T47D (cell line): ENCODE results near the gene RASA1.
"Not testable (repeated sequence)": the region's sequence is repeated elsewhere in the genome, so short reads cannot be mapped to it uniquely, and the experiment has no call there.

Source experiments
- DNase-seq, 2 experiments: peaks; one replicate each; pipeline versions ENCODE4 v3.0.0 to v3.0.0-alpha.2; 2011 to 2012; ENCODE audit warnings: low read depth in 1 of 2, low spot score in 1 of 2
- JUND ChIP-seq: IDR thresholded peaks from 2 replicates; pipeline ENCODE4 v1.6.1; 2012; ENCODE audit warnings: low read depth
- in situ Hi-C: cut with HindIII; loops from 2 replicates; pipeline ENCODE4 v1.10.0; 2016; ENCODE audit warnings: low sequenced_read_pairs, low pct_unique_long_range_greater_than_20kb

RASA1 gene

DNA sequence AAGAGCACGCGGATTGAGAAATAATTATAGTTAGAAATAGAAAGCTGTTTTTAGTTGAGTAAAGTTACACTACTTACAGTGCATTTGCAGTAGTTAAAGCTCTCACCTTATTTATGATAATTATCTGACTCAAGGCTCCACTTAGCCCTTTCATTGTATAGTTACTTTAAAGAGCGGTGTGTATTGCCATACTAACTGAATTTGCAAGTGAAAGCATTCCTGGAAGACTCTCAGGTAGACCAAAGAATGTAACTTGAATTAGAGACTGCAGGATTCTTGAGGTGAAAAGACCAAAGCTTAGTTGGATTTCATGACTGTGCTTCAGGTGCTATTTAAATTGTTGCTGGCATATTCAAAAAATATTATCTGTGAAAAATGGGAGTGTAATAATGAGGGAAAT, 4.2 kb upstream of the RASA1 start:
- TF ChIP-seq JUND: no peak
- no peak for DNase-seq
- in situ Hi-C loops: no loop called here

DNA sequence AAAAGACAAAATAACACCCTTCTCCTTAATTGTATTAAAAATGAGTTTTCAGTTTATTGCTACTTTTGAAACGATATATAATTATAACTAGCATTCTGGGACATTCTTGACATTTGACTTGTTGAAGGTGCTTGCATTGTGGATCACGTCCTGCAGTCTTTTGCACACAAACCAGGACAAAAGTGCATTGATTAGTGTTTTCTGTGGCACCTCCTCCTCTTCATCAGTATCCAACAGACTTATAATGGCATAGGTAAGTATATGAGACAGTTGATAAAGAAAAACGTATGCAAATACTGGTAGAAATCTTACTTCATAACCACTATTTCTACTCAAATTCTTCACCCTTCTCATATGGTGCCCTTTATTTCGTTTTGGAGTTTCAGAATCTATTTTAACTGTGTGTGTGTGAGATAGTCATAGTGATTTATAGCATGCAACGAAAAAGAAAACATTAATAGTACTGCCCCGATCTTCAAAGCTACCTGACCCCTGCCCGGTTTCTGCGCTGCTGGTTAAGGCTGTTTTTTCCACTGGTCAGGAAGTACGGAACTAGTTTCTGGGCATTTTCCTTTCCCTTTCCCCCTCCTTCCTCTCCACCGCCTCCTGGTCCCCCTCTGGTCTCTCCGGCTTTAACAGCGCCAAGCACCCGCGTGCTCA, 639 bp upstream of the RASA1 start:
- no peak for TF ChIP-seq JUND
- in situ Hi-C loops: no loop called here
- DNase-seq: no peak

DNA sequence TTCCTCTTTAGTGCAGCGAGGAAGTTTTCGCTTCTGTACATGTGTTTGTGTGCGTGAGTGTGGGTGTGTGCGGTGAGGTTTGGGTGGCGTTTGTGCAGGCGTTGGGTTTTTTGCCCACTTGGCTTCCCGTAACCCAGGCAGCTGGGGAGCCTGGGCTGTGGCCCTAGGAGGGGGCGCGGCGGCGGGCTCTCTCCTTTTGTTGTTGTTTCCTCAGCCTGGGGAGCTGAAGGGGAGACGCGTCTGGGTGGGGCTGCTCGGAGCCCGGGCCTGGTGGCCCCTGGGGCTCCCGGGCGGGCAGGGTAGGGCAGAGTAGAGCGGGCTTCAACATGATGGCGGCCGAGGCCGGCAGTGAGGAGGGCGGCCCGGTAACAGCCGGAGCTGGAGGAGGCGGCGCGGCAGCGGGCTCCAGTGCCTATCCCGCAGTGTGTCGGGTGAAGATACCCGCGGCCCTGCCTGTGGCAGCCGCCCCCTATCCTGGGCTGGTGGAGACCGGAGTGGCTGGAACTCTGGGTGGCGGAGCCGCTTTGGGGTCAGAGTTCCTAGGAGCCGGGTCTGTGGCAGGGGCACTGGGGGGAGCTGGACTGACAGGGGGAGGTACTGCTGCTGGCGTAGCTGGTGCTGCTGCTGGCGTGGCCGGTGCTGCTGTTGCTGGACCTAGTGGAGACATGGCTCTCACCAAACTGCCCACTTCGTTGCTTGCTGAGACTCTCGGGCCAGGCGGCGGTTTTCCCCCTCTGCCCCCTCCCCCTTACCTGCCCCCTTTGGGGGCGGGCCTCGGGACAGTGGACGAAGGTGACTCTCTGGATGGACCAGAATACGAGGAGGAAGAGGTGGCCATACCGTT, 665 bp downstream of the RASA1 start:
- in situ Hi-C loops: no loop called here
- no peak for TF ChIP-seq JUND
- peak; percentile 33 to 78 for DNase-seq

DNA sequence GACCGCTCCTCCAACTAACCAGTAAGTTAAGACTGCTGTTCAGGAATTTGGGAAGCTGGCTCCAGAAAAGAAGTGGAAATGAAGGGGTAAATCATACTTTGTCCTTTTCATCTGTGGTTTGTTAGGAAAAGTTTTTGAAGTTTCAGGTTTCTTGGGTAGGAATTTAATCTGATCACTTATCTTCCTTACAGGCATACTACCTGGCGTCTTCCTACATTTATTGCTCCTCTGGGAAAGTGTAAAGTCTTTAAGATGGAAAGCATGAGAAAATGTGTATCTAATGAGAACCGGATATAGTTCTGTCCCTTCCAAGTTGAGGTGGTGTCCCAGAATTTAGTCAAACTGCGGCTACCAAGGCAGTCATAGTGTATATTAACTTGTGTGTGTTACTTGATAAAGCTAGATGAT, 1.3 kb downstream of the RASA1 start:
- no peak for TF ChIP-seq JUND
- in situ Hi-C loops: no loop called here
- no peak for DNase-seq

DNA sequence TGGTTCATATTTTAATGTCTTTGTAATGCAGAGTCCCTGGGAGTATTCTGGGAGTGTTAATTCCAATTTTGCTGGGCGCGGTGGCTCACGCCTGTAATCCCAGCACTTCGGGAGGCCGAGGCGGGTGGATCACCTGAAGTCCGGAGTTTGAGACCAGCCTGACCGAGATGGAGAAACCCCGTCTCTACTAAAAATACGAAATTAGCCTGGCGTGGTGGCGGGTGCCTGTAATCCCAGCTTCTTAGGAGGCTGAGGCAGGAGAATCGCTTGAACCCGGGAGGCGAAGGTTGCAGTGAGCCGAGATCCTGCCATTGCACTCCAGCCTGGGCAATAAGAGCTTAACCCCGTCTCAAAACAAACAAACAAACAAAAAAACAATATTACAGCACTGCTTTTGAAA, 3.2 kb downstream of the RASA1 start:
- DNase-seq, in situ Hi-C loops: not testable (repeated sequence)

DNA sequence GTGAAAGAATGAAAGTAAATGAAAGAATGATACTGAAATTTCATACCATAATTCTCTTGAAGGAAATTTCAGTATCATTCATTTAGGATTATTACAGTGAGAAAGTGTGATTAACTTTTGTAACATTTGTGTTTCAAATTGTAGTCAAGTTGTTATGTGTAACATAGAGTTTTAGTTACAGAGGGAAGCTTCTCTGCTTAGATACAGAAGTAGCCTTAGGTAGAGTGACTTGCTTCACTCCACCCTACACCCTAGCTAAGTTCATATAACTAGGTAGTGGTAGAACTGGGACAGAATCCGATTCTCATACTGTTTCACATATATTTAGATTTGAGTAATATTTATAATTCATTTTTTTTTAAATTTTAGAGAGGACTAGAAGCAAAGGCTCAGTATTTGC, 9.0 kb downstream of the RASA1 start:
- TF ChIP-seq JUND: no peak
- in situ Hi-C loops: no loop called here
- DNase-seq: no peak

DNA sequence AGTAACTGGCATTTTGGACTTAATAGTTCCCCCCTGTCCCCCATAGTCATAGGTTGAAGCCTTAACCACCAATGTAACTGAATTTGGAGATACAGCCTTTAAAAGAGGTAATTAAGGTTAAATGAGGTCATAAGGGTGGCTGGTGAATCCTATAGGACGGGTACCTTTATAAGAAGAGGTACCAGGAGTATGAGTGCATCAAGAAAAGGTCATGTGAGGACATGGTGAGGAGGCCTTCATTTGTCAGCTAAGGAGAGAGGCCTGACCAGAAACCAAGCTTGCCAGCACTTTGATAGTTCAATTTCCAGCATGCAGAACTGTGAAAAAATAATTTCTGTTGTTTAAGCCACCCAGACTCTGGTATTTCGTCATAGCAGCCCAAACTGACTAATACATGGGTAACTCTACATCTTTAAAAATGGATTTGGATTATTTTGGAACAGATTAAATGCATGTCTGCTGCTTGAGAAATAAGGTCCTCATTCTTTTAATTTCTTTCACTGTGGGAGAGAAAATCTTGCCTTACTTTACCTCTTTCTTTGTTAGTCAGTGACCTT, 9.7 kb downstream of the RASA1 start:
- in situ Hi-C loops: no loop called here
- TF ChIP-seq JUND: no peak

DNA sequence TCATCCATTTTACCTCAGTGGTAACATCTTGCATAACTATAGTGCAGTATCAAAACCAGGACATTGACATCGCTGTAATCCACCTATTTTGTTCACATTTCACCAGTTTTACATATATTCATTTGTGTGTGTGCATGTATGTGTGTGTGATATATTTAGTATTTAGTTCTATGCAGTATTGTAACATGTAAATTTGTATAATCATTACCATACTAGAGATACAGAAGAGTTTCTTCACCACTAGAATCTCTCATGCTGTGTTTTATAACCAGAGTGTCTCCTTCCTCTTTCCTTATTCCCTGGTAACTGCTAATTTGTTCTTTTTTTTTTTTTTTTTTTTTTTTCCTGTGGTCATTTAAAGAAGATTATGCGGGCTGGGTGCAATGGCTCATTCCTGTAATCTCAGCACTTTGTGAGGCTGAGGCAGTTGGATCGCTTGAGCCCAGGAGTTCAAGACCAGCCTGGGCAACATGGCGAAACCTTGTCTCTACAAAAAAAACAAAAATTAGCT, 11.0 kb downstream of the RASA1 start:
- DNase-seq: no peak
- in situ Hi-C loops: no loop called here
- no peak for TF ChIP-seq JUND

More for the DNA sequence above, 9.7 kb downstream of the RASA1 start:
- DNase-seq: no peak

DNA sequence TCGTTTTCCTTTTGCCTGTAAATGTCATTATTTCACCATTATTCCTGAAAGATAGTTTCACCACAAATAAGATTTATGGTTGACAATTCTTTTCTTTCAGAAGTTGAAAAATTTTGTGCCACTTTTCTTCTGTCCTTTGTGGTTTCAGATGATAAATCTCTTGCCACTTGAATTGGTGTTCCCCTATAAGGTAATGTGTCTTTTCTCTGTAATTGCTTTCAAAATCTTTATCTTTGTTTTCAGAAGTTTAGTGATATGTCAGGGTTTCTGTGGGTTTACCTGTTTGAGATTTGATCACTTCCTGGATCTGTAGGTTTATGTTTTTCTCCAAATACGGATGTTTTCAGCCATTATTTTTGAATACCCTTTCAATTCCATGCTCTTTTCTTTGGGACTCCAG, 14.6 kb downstream of the RASA1 start:
- no peak for TF ChIP-seq JUND
- in situ Hi-C loops: no loop called here
- no peak for DNase-seq

DNA sequence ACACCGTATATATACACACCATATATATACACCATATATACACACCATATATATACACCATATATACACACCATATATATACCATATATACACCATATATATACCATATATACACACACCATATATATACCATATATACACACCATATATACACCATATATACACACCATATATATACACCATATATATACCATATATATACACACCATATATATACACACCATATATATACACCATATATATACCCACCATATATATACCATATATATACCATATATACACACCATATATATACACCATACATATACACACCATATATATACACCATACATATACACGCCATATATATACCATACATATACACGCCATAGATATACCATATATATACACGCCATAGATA, 19.6 kb downstream of the RASA1 start:
- in situ Hi-C loops, DNase-seq: not testable (repeated sequence)

DNA sequence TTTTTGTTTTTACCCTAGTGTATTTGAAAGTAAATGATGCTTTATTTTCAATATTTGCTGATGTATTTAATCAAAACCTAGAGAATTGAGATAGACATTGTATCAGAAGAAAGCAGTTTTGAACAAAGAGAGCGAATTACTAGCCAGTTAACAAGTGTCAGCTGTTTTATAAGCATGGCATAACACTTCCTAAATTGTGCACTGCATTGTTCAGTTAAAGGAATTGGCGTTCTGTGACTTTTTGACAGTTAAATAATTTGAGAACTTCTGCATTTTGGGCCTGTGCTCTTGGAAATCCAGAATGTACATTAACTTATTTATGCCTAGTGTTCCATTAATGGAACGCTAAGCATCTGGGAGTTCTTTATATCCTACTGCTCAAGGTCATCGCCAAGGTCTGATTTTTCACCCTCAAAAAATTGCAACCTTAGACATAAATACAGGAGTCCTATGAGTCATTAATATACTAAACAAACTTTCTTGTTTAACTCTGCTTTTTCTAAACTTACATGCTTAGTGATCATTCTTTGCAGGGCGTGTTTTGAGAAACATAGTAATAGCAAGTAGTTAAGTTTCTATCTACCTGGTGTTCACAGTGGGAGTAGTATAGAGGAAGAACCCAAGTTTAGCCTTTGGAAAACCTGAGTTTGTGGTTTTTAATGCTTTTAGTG, 31.1 kb downstream of the RASA1 start:
- no peak for TF ChIP-seq JUND
- in situ Hi-C loops: no loop called here
- DNase-seq: no peak

DNA sequence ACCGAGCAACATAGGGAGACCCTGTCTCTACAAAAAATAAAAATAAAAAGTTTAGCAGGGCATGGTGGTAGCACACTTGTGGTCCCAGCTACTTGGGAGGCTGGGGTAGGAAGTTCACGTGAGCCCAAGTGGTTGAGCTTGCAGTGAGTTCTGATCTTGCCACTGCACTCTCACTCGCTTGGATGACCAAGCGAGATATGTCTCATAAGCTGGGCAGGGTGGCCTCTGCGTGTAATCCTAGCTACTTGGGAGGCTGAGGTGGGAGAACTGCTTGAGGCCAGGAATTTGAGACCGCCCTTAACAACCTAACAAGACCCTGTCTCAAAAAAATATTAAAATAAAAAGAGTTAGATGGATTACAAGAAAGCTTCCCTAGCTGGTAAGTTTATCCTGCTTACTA, 32.5 kb downstream of the RASA1 start:
- in situ Hi-C loops: no loop called here
- no peak for TF ChIP-seq JUND
- DNase-seq: no peak

DNA sequence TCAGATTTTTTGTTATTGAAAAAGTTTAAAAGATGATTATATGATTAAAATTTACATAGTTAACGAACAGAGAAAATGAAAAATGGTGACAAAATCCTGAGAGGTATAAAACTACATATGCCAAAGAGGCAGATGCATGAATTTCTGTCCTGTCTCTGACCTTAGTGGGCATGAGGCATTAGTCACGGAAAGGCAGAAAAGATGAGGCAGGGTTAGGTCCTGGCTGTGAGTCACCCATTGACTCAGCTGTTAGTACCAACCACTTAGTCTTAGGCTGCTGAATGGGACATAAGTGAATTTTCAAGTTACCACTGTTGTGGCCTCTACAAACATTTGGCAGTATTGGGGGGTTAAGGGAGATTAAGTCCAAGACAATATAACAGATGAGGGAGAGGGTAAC, 33.1 kb downstream of the RASA1 start:
- no peak for TF ChIP-seq JUND
- DNase-seq: no peak
- in situ Hi-C loops: no loop called here
